ENCODE data around the gene IQGAP3. TPM values are rescaled to one million over a fixed set of nuclear protein-coding genes. Genes with fewer than 3 reads are reported as not detected.
A peak's percentile ranks its signal among the peaks of the same experiment; 100 is the strongest.
"Not testable (repeated sequence)": the region's sequence is repeated elsewhere in the genome, so short reads cannot be mapped to it uniquely, and the experiment has no call there.

The IQGAP3 gene
- total RNA-seq, 1 donor from 2014 or later, result 43.1 TPM

DNA sequence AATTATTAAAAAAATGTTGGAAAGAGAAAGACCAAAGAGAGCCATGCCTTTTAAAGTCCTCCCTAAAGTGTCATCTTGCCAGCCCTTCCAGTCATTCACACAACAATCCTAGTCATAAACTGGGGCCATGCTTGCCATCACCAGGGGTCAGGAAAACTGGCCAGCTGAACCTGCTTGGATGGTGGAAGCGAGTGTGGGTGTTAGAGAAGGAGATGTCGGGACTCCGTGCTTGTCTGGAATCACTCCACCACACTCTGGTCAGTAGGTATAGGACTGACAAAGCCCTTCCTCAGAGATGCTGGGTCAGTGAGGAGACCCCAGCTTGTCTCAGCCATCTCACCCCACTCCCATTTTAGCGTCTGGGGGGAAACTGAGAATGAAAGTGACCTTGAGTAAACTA lies 43.6 kb upstream of the IQGAP3 start:
- Mint-ChIP-seq H3K4me1 (peaks cover 26% of the 10 kb centered on the region), H3K9me3 (no peaks in the 10 kb centered on the region), H3K4me3 (peak overlapping the region; percentile 60), H3K27ac (ENCODE audit: unreplicated experiment) (no peak overlapping the region), H3K36me3 (ENCODE audit: low read depth) (no peaks in the 10 kb centered on the region), H3K27me3 (ENCODE audit: low read depth) (peaks cover 44% of the 10 kb centered on the region)
- TF ChIP-seq CTCF (conservative IDR thresholded peaks at IDR 0.05), result no peak
- DNase-seq (ENCODE audit: low read depth, low spot score), result no peak

GRCh38 chr1:156612666-156613065 lies 40.3 kb upstream of the IQGAP3 start:
- H3K4me3 Mint-ChIP-seq, result no peak overlapping the region
- H3K9me3 Mint-ChIP-seq, result no peaks in the 10 kb centered on the region
- no peak for TF ChIP-seq CTCF (conservative IDR thresholded peaks at IDR 0.05)
- H3K4me1 Mint-ChIP-seq, result peaks cover 16% of the 10 kb centered on the region
- DNase-seq (ENCODE audit: low read depth, low spot score), result no peak
- H3K27me3 Mint-ChIP-seq (ENCODE audit: low read depth), result peaks cover 23% of the 10 kb centered on the region
- H3K27ac Mint-ChIP-seq (ENCODE audit: unreplicated experiment), result no peak overlapping the region
- H3K36me3 Mint-ChIP-seq (ENCODE audit: low read depth), result no peaks in the 10 kb centered on the region

DNA sequence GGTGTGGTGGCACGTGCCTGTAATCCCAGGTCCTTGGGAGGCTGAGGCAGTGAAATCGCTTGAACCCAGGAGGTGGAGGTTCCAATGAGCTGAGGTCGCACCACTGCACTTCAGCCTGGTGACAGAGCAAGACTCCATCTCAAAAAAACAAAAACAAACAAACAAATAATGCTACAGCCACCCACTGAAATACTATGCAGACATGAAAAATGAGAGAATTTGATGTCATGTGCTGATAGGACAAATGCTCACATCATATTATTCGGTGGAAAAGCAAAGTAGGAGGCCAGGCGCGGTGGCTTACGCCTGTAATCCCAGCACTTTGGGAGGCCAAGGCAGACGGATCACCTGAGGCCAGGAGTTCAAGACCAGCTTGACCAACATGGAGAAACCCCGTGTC lies 37.7 kb upstream of the IQGAP3 start:
- not testable (repeated sequence) for H3K27ac Mint-ChIP-seq (ENCODE audit: unreplicated experiment); DNase-seq (ENCODE audit: low read depth, low spot score); H3K9me3 Mint-ChIP-seq; H3K36me3 Mint-ChIP-seq (ENCODE audit: low read depth); H3K4me1 Mint-ChIP-seq; H3K4me3 Mint-ChIP-seq
- peaks cover 15% of the 10 kb centered on the region for H3K27me3 Mint-ChIP-seq (ENCODE audit: low read depth)

DNA sequence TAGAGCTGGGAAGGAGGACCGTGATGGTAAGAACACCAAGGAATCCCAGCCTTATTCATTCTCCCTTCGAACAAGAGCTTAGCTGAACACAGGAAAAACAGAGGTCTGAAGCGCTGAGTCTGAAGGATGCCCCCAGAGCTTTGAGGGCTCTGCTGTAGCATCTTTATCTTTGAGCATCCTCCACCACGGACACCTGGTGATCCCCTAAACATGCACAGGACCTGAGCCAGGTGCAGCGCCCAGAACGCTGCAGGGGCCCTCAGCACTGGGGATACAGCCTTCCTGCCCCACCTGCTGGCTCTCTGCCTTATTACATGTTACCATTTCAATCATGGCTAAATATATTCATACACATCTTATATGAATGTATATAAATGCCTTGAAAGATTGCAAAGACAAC lies 36.6 kb upstream of the IQGAP3 start:
- Mint-ChIP-seq H3K27ac (ENCODE audit: unreplicated experiment) (no peak overlapping the region), H3K4me3 (no peak overlapping the region), H3K9me3 (no peaks in the 10 kb centered on the region), H3K4me1 (peaks cover 3% of the 10 kb centered on the region), H3K27me3 (ENCODE audit: low read depth) (peaks cover 11% of the 10 kb centered on the region), H3K36me3 (ENCODE audit: low read depth) (no peaks in the 10 kb centered on the region)
- DNase-seq (ENCODE audit: low read depth, low spot score), result no peak
- TF ChIP-seq CTCF (conservative IDR thresholded peaks at IDR 0.05), result peak; percentile 74

- peak; percentile 82 for TF ChIP-seq CTCF (conservative IDR thresholded peaks at IDR 0.05)
- H3K27me3 Mint-ChIP-seq (ENCODE audit: low read depth), result peaks cover 11% of the 10 kb centered on the region
- H3K4me3 Mint-ChIP-seq, result peak overlapping the region; percentile 71
- H3K9me3 Mint-ChIP-seq, result no peaks in the 10 kb centered on the region
- H3K4me1 Mint-ChIP-seq, result peaks cover 3% of the 10 kb centered on the region
- H3K36me3 Mint-ChIP-seq (ENCODE audit: low read depth), result no peaks in the 10 kb centered on the region
- DNase-seq (ENCODE audit: low read depth, low spot score), result peak; percentile 45
- H3K27ac Mint-ChIP-seq (ENCODE audit: unreplicated experiment), result no peak overlapping the region
Observed at GRCh38 chr1:156608036-156608674, 35.8 kb upstream of the IQGAP3 start.

DNA sequence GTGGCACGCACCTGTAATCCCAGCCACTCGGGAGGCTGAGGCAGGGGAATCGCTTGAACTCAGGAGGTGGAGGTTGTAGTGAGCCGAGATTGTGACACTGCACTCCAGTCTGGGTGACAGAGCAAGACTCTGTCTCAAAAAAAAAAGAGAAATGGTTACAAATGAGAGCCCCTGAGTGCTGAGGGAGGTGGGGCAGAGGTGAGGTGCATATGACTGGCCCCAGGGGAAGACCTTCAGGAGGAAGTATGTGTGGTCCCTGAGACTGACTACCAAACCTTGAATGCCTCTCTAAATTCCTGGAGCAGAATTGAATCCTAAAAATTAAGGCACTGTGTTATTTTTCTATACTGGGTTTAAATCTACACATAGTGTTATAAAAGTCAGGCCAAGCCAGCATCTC lies 35.0 kb upstream of the IQGAP3 start:
- not testable (repeated sequence) for H3K9me3 Mint-ChIP-seq; H3K36me3 Mint-ChIP-seq (ENCODE audit: low read depth); H3K27me3 Mint-ChIP-seq (ENCODE audit: low read depth); H3K4me1 Mint-ChIP-seq; DNase-seq (ENCODE audit: low read depth, low spot score); H3K4me3 Mint-ChIP-seq; H3K27ac Mint-ChIP-seq (ENCODE audit: unreplicated experiment)

Data from neural crest cell (in vitro differentiated cells).